ENCODE results near the gene SERPINB5.

Gene SERPINB5

GRCh38 chr18:63468575-63468974 lies 8.2 kb upstream of the SERPINB5 start:
- DNase-seq (ENCODE audit: low read depth in 1 of 2, low spot score in 1 of 2): no peak

DNA sequence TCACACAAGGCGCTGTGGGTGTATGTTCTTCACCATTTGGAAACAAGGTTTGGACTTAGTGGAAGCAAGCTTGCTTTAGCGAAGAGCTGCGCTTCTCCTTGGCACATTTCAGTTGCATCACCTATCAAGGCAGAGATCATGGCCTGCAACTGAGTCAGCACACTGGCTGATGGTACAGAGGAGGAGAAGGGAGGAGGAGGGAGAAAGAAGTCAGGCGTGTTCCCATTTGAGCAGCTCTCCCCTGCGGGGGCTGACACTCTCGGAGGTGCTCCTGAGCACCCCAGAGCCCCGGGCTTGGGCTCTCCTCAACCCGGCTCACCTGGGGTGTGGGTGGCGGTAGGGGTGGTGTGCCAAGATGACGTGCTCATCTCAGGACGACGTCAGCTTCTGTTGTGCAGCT lies 6.0 kb upstream of the SERPINB5 start:
- DNase-seq (ENCODE audit: low read depth in 1 of 2, low spot score in 1 of 2): no peak

GRCh38 chr18:63472380-63472779 lies 4.4 kb upstream of the SERPINB5 start:
- DNase-seq (ENCODE audit: low read depth in 1 of 2, low spot score in 1 of 2): no peak

GRCh38 chr18:63477200-63477599 lies 442 bp downstream of the SERPINB5 start:
- no peak for DNase-seq (ENCODE audit: low read depth in 1 of 2, low spot score in 1 of 2)

- DNase-seq (ENCODE audit: low read depth in 1 of 2, low spot score in 1 of 2): no peak
Observed at GRCh38 chr18:63477968-63478367, 1.2 kb downstream of the SERPINB5 start.

DNA sequence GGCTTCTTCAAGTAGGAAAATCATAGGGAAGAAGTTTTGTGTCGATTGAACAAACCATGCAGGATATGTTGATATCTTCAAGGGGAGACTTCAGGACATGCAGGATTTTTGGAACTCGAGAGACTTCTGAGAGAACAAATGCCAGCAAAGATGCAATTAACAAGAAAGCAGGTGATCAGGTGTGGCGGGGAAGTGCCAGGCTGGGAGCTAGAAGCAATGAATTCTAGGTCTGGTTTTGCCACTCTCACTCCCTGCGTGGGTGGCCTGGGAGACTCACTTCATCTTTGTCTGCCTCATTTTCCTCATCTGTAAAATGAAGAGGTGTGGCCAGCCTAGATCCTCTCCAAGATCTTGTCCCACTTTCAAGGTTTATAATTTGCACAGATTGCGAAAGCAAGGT lies 3.1 kb downstream of the SERPINB5 start:
- no peak for DNase-seq (ENCODE audit: low read depth in 1 of 2, low spot score in 1 of 2)

- DNase-seq (ENCODE audit: low read depth in 1 of 2, low spot score in 1 of 2): no peak
Observed at GRCh38 chr18:63480476-63480875, 3.7 kb downstream of the SERPINB5 start.

DNA sequence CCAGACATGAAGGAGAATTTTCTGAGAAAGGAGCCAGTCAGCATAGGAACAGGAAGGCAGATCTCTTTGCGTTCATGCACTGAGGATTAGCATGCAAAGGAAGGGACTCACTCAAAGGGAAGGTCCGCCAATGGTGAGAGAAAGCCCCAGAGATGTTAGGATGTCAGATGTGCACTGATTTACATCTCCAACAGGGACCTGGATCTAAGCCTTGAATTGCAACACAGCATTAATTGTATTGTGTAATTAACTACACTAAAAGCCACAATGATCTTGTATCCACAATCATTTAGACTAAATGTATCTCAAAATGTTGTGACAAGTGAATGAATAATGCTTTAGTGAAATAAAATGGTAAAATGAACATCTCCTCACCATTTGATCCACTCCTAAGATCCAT lies 4.2 kb downstream of the SERPINB5 start:
- DNase-seq (ENCODE audit: low read depth in 1 of 2, low spot score in 1 of 2): no peak

- no peak for DNase-seq (ENCODE audit: low read depth in 1 of 2, low spot score in 1 of 2)
Observed at GRCh38 chr18:63487676-63488075, 10.9 kb downstream of the SERPINB5 start.

- no peak for DNase-seq (ENCODE audit: low read depth in 1 of 2, low spot score in 1 of 2)
Observed at GRCh38 chr18:63488160-63488559, 11.4 kb downstream of the SERPINB5 start.

GRCh38 chr18:63492851-63493250 lies 16.1 kb downstream of the SERPINB5 start:
- no peak for DNase-seq (ENCODE audit: low read depth in 1 of 2, low spot score in 1 of 2)

DNA sequence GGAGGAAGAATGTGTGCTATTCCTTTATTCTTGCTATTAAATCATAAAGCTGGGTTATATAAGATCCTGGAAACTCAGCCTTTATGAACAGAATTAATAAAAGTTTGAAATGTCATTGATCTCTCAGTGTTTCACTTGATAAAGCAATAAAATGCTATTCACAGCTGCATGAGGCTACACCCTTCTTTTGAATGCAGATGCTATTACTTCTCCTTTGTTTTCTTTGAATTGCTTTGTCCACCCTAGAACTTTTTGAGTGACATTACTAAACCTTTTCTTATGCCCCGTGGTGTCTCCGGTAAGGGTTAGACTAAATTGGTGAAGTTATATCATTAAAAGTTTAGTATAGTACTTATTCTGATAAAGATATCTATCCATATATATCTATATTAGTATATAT lies 18.9 kb downstream of the SERPINB5 start:
- DNase-seq (ENCODE audit: low read depth in 1 of 2, low spot score in 1 of 2): no peak

- DNase-seq (ENCODE audit: low read depth in 1 of 2, low spot score in 1 of 2): no peak
Observed at GRCh38 chr18:63505566-63506335, 29.0 kb downstream of the SERPINB5 start.

- DNase-seq (ENCODE audit: low read depth in 1 of 2, low spot score in 1 of 2): no peak
Observed at GRCh38 chr18:63506336-63506646, 29.5 kb downstream of the SERPINB5 start.

GRCh38 chr18:63508596-63508995 lies 31.8 kb downstream of the SERPINB5 start:
- DNase-seq (ENCODE audit: low read depth in 1 of 2, low spot score in 1 of 2): no peak

DNA sequence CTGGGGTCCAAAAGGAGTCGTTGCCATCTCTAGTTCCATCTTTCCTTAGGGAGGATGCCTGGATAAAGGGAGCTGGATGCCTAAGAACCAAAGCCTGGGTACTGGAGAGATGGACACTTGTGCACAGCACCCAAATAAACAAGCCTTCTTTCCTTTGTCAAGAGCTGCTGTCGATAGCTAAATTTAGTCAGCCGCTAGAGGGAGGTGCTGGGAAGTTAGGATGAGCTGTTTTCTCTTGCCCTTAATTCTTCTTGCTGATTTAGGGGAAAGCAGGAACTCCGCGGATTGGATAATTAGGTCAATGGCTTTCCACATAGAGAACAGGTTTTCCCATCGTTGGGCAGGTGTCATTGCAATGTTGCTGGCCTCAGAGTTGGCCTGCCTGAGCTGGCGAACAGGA lies 34.5 kb downstream of the SERPINB5 start:
- no peak for DNase-seq (ENCODE audit: low read depth in 1 of 2, low spot score in 1 of 2)

- DNase-seq (ENCODE audit: low read depth in 1 of 2, low spot score in 1 of 2): no peak
Observed at GRCh38 chr18:63514326-63514725, 37.6 kb downstream of the SERPINB5 start.

DNA sequence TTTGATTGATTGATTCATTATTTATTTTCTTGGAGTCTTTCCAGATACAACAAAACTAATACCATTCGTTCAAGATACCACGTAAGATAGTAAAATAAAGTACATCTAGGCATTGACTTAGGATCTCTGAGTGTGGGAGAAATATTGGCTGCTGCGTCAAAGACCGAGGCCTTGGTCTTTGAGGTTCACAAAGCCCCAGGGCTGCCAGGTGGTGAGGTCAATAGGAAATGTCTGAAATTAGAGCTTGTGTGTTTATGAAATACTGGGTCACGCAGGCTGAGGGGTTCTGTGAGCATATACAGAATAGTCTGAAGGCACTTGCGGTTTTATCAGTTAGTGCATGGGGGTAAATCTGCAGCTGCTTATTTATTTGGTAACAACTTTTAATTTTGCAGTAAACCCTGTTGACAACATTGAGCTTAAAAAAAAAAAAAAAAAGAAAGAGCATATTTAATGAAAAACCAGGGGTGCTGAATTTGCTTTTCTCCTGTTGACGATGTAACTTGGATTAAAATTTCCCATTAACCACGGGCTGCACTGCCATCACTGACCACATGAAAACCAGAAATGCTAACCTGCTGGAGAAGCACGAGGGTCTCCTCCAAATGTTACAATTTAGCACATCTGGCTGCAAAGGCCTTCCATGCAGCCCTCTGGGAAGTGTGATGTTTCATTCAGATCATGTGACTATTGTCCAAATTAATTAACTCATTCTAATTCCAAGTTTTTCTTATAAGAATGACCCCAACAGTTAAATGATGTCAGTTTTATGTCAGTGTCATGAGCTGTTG lies 38.3 kb downstream of the SERPINB5 start:
- DNase-seq (ENCODE audit: low read depth in 1 of 2, low spot score in 1 of 2): no peak

GRCh38 chr18:63515801-63516200 lies 39.0 kb downstream of the SERPINB5 start:
- DNase-seq (ENCODE audit: low read depth in 1 of 2, low spot score in 1 of 2): no peak

DNA sequence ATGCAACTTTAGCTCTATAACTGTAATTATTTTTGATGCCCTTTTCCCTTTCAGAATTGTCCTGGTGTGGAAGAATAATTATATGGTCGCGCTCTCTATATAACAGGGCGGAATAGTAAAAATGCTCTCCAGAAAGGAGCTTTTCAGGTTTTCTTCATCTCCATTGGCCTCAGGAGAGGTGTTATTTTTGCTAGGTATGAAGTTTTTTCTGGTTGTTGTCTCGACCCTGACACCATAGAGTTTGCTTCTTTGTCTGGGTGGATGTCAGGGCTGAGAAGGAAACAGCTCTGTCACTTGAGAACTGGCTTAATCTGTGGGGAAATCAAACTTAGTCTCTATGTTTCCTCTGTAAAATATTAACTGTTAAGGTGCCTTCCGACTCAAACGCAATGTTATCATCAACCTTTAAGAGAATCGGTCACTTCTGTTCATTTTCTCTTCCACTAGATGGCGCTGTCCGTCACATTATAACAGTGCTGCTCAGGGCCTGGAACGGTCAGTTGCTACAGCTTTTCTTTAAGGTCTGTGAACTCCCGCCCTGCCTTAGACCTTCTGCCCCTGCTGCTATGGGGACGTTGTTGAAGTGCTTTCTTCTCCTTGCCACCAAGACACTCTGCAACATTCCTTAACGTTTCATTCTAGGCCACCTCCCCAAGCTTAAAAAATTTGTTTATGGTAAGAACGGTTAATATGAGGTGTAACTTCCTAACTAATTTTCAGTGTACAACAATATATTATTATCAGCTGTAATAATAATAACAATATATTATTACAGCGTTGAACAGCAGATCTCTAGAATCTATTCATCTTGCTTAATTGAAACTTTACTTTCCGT lies 41.6 kb downstream of the SERPINB5 start:
- DNase-seq (ENCODE audit: low read depth in 1 of 2, low spot score in 1 of 2): no peak

DNA sequence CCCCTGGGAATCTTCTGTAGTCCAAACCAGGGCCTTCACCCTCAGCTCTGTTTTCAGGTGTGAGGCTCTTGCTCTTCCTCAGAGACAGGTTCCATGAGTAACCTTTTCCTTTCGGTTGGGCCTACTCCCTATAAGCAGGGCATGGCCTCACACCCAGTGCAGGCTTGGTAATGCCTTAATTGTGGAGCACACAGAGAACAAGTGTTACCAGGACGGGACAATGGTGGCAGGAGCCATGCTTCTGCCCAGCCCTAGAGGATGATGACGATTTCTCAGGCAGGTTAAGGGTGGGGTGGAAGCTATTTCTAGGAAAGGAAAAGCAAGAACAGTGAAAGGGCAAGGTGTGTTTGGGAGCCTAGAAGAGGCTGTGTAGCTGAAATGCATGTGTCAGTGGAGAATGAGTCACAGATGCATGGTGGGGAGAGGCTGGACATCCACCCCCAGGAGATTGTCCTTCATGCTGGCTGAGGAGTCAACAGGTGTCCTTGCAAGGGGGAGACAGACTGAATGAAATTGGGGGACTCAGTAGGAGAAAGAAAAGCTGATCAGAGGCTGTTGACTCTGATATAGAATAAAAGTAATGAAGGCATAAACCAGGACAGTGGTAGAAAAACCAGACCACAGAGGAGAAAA lies 43.4 kb downstream of the SERPINB5 start:
- DNase-seq (ENCODE audit: low read depth in 1 of 2, low spot score in 1 of 2): no peak

Data from stimulated activated CD4-positive, alpha-beta T cell treated with anti-CD3 and anti-CD28 coated beads, Interleukin-15, amount 100 ng/mL, for 1 hour (primary cell).